Coronary artery (tissue), 2 donors: ENCODE data around the gene MEIS1.

Experiments used
- DNase-seq: peaks from one replicate; pipeline ENCODE4 v3.0.0-alpha.2; 2017; ENCODE audit warnings: low spot score
- H3K27ac ChIP-seq, 2 donors: fragments of 200-600 bp; sonication (generic); one replicate each; pipeline ENCODE4 v1.5.1; 2016 to 2019
- H3K4me3 ChIP-seq: fragments of 200-600 bp; sonication (generic); 2 replicates; pipeline ENCODE4 v1.5.1; 2016; ENCODE audit warnings: mild to moderate bottlenecking, moderate library complexity
- TF ChIP-seq, protein P1 (sequence below): fragments of 200-600 bp; sonication (generic); IDR thresholded peaks from one replicate; pipeline ENCODE4 v1.5.1; 2019; ENCODE audit warnings: antibody characterized with exemption

MEIS1 gene

DNA sequence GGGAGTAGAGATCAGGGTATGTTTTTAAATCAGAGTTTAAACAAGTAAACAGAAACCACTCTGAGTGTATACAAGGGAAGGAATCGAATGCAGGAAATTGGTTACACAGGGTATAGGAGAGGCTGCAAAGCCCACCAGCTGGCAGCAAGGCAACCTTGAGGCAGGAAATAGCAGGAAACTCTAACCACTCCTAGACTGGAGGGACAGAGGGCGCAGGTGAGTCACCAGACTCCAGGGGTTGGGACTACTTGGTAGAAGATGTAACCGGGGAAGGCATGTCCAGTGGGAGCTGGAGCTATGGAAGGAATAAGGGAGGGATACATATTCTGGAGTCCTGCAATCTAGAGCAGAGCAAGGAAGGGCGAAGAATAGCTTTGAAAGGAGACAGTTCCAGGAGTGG lies 152.3 kb downstream of the MEIS1 start:
- no peak for DNase-seq
- TF ChIP-seq, protein P1, sequence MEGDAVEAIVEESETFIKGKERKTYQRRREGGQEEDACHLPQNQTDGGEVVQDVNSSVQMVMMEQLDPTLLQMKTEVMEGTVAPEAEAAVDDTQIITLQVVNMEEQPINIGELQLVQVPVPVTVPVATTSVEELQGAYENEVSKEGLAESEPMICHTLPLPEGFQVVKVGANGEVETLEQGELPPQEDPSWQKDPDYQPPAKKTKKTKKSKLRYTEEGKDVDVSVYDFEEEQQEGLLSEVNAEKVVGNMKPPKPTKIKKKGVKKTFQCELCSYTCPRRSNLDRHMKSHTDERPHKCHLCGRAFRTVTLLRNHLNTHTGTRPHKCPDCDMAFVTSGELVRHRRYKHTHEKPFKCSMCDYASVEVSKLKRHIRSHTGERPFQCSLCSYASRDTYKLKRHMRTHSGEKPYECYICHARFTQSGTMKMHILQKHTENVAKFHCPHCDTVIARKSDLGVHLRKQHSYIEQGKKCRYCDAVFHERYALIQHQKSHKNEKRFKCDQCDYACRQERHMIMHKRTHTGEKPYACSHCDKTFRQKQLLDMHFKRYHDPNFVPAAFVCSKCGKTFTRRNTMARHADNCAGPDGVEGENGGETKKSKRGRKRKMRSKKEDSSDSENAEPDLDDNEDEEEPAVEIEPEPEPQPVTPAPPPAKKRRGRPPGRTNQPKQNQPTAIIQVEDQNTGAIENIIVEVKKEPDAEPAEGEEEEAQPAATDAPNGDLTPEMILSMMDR = no peak
- H3K4me3 ChIP-seq = no peak overlapping the region
- no peak overlapping the region for H3K27ac ChIP-seq

- no peak overlapping the region for H3K4me3 ChIP-seq
- no peak for DNase-seq
- TF ChIP-seq, protein P1 = no peak
- no peak overlapping the region for H3K27ac ChIP-seq
These were observed 159.1 kb downstream of the MEIS1 start for GRCh38 chr2:66594001-66594400.

DNA sequence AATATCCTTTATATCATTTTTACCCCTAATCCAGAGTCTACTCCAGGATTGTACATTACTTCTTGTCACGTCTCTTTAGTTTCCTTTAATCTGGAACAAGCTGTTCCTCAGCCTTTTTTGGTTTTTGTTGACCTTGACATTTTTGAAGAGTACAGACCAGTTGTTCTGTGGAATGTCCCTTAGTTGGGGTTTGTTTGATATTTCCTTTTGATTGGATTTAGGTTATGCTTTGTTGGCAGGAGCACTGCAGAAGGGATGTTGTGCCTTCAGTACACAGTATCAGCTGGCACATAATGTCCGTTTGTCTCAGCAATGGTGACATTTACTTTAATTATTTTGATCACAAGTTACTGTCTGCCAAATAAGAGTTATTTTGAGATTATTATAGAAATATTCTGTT lies 160.6 kb downstream of the MEIS1 start:
- DNase-seq = no peak
- H3K27ac ChIP-seq = no peak overlapping the region
- H3K4me3 ChIP-seq = no peak overlapping the region
- TF ChIP-seq, protein P1 = no peak

- no peak for DNase-seq
- Histone ChIP-seq H3K27ac (no peak overlapping the region), H3K4me3 (no peak overlapping the region)
- TF ChIP-seq, protein P1 = no peak
These were observed 161.3 kb downstream of the MEIS1 start for GRCh38 chr2:66596256-66596655.

- no peak for DNase-seq
- H3K4me3 ChIP-seq = no peak overlapping the region
- no peak overlapping the region for H3K27ac ChIP-seq
- TF ChIP-seq, protein P1 = no peak
These were observed 166.7 kb downstream of the MEIS1 start for GRCh38 chr2:66601624-66602023.

DNA sequence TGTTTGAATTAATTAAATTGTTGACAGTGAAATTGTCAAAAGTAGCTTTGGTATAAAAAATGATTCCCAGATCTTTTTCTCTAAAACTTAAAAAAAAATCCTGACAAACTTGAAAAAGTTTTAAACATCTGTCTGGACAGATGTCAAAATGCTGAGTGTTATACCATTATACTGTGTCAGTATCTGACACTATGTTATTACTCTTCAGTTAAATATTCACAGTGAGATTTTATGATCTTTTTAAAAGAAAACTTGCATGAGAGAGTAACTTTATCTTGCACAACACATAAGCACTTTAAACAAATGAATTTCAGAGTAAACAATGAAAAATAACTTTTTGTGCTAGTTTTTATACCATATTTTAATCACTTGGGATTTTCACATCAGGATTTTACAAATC lies 167.4 kb downstream of the MEIS1 start:
- no peak overlapping the region for H3K4me3 ChIP-seq
- H3K27ac ChIP-seq = no peak overlapping the region
- TF ChIP-seq, protein P1 = no peak
- DNase-seq = no peak

GRCh38 chr2:66604326-66604725 lies 169.4 kb downstream of the MEIS1 start:
- TF ChIP-seq, protein P1 = no peak
- DNase-seq = no peak

More at GRCh38 chr2:66604326-66604725, 169.4 kb downstream of the MEIS1 start:
- no peak overlapping the region for H3K4me3 ChIP-seq
- no peak overlapping the region for H3K27ac ChIP-seq
